HG03354 (cell line): Measurements from ENCODE around the gene ELMO1.

Experiments
- ATAC-seq: cut with Tn5 transposase; IDR thresholded peaks from one replicate; pipeline ENCODE4 v1.9.1; 2021; ENCODE audit warnings: mild to moderate bottlenecking; ENCODE audit not compliant: unreplicated experiment, poor library complexity, severe bottlenecking

Gene ELMO1

GRCh38 chr7:37327288-37327687, 121.4 kb downstream of the ELMO1 start:
- ATAC-seq = no peak

GRCh38 chr7:37323966-37324365, 124.7 kb downstream of the ELMO1 start:
- no peak for ATAC-seq

GRCh38 chr7:37322831-37323230, 125.8 kb downstream of the ELMO1 start:
- ATAC-seq = no peak

GRCh38 chr7:37320848-37321468, 127.7 kb downstream of the ELMO1 start:
- ATAC-seq = no peak

GRCh38 chr7:37320140-37320847, 128.4 kb downstream of the ELMO1 start:
- ATAC-seq = no peak

GRCh38 chr7:37318541-37318940, 130.1 kb downstream of the ELMO1 start:
- ATAC-seq = no peak

GRCh38 chr7:37315772-37316715, 132.6 kb downstream of the ELMO1 start:
- peak; percentile 73 for ATAC-seq

- ATAC-seq = no peak
Measured at GRCh38 chr7:37312608-37313007, 136.1 kb downstream of the ELMO1 start.

GRCh38 chr7:37311355-37311754, 137.3 kb downstream of the ELMO1 start:
- no peak for ATAC-seq

GRCh38 chr7:37310327-37311080, 138.2 kb downstream of the ELMO1 start:
- peak; percentile 67 for ATAC-seq

- ATAC-seq = no peak
Measured at GRCh38 chr7:37309493-37309892, 139.2 kb downstream of the ELMO1 start.

- ATAC-seq = no peak
Measured at GRCh38 chr7:37304921-37305320, 143.7 kb downstream of the ELMO1 start.

GRCh38 chr7:37297546-37297945, 151.1 kb downstream of the ELMO1 start:
- no peak for ATAC-seq

GRCh38 chr7:37295401-37295800, 153.3 kb downstream of the ELMO1 start:
- no peak for ATAC-seq

- ATAC-seq = no peak
Measured at GRCh38 chr7:37290731-37291130, 157.9 kb downstream of the ELMO1 start.

GRCh38 chr7:37289781-37290180, 158.9 kb downstream of the ELMO1 start:
- ATAC-seq = no peak

- no peak for ATAC-seq
Measured at GRCh38 chr7:37289367-37289766, 159.3 kb downstream of the ELMO1 start.

GRCh38 chr7:37287131-37287855, 161.4 kb downstream of the ELMO1 start:
- ATAC-seq = peak; percentile 66

GRCh38 chr7:37286454-37286832, 162.2 kb downstream of the ELMO1 start:
- ATAC-seq = no peak
